Lower lobe of right lung (tissue), 2 donors: Measurements from ENCODE around the gene OLR1. TPM values are rescaled to one million over a fixed set of nuclear protein-coding genes. Genes with fewer than 3 reads are reported as not detected.

Experiments
- ATAC-seq, 2 donors: fragments of 200-7000 bp; cut with Tn5 transposase; one replicate each; pipeline ENCODE4 v1.9.1; 2020 to 2022; ENCODE audit warnings: mild to moderate bottlenecking in 2 of 2, moderate library complexity in 2 of 2
- DNase-seq: peaks from one replicate; pipeline ENCODE4 v3.0.0-alpha.2; 2020
- H3K27ac ChIP-seq: fragments of 200-600 bp; one replicate; pipeline ENCODE4 v1.8.0; 2022
- H3K27me3 ChIP-seq: fragments of 200-600 bp; one replicate; pipeline ENCODE4 v1.8.0; 2022; ENCODE audit warnings: low read depth
- H3K36me3 ChIP-seq: fragments of 200-600 bp; one replicate; pipeline ENCODE4 v1.8.0; 2022; ENCODE audit warnings: mild to moderate bottlenecking
- H3K4me1 ChIP-seq: fragments of 200-600 bp; one replicate; pipeline ENCODE4 v1.8.0; 2022
- H3K4me3 ChIP-seq: fragments of 200-600 bp; one replicate; pipeline ENCODE4 v1.8.0; 2022; ENCODE audit warnings: mild to moderate bottlenecking
- H3K9me3 ChIP-seq: fragments of 200-600 bp; one replicate; pipeline ENCODE4 v1.8.0; 2022
- intact Hi-C: fragments of 100-400 bp; cut with DNase I; formaldehyde crosslinking; loops from one replicate; pipeline ENCODE4 v1.11.0; 2022
- total RNA-seq: library from RNA; stranded (reverse); fragmentation: NEBNext Ultra II Directional; extraction: Animal tissue kit (Norgen Biotek cat#: 25700); gene quantifications from one replicate; pipeline ENCODE4 v1.2.1, GENCODE V29; 2021
- TF ChIP-seq, protein P1 (sequence below): fragments of 200-600 bp; IDR thresholded peaks from one replicate; pipeline ENCODE4 v1.8.0; 2022; ENCODE audit warnings: antibody characterized with exemption, mild to moderate bottlenecking
- donor health status: DM: no; HTN: yes; CAD: no; lungs with severe emphysema.

Gene OLR1
- total RNA-seq, 1 donor from 2014 or later = 172 TPM

DNA sequence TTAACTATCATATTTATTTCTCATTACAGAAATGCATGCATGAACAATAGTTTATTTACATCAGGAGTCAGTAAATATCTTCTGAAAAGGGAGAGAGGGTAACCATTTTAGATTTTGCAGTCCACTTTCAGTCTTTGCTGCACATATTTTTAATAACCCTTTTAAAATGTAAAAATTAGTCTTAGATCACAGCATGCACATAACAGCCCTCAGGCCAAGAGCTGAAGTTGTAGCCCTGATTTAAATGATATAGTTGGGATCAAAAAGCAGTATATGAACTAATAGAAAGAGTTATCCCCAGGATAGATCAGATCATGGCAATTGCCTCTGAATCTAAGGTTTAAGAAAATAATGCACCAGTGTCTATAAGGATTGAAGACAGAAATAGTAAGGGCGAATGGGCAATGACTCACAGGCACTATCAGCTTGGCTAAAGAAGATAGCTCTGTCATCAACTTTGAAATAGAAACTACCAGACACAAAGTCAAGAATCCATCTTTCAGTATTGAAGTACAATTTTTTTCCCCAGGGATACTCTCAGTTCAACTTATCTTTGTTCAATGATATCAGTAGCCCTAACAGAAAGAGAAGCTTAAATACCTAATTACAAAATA lies 28.8 kb downstream of the OLR1 start:
- Histone ChIP-seq H3K27ac (no peak overlapping the region), H3K27me3 (no peaks in the 10 kb centered on the region), H3K9me3 (no peaks in the 10 kb centered on the region), H3K4me1 (no peaks in the 10 kb centered on the region), H3K36me3 (no peaks in the 10 kb centered on the region), H3K4me3 (no peak overlapping the region)
- ATAC-seq = no peak
- TF ChIP-seq, protein P1, sequence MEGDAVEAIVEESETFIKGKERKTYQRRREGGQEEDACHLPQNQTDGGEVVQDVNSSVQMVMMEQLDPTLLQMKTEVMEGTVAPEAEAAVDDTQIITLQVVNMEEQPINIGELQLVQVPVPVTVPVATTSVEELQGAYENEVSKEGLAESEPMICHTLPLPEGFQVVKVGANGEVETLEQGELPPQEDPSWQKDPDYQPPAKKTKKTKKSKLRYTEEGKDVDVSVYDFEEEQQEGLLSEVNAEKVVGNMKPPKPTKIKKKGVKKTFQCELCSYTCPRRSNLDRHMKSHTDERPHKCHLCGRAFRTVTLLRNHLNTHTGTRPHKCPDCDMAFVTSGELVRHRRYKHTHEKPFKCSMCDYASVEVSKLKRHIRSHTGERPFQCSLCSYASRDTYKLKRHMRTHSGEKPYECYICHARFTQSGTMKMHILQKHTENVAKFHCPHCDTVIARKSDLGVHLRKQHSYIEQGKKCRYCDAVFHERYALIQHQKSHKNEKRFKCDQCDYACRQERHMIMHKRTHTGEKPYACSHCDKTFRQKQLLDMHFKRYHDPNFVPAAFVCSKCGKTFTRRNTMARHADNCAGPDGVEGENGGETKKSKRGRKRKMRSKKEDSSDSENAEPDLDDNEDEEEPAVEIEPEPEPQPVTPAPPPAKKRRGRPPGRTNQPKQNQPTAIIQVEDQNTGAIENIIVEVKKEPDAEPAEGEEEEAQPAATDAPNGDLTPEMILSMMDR = no peak
- intact Hi-C loops = no loop called here
- DNase-seq = no peak

DNA sequence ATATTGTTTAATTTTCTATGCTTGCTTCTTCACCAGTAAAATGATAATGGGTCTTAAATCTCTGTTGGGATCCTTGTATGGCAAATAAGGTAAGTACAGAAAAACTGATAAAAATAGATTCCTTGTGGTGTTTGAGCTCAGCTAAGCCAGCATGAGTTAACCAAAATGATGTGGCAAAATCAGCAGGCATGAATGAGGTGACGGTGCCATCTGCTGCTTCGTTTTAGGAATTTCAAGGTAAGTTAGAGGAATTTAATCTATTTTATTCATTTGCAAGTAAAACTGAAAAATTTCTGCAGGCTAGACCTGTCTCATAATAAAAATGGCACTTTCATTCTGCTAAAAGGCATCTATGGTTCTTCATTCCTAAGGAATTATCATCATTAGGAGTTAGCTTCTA lies 31.9 kb downstream of the OLR1 start:
- no peaks in the 10 kb centered on the region for H3K27me3 ChIP-seq
- H3K27ac ChIP-seq = no peak overlapping the region
- ATAC-seq (peak; percentile 54 to 64), DNase-seq (no peak)
- no peaks in the 10 kb centered on the region for H3K36me3 ChIP-seq
- TF ChIP-seq, protein P1 = peak; percentile 58
- intact Hi-C loops = no loop called here
- H3K9me3 ChIP-seq = no peaks in the 10 kb centered on the region
- H3K4me3 ChIP-seq = no peak overlapping the region
- no peaks in the 10 kb centered on the region for H3K4me1 ChIP-seq

DNA sequence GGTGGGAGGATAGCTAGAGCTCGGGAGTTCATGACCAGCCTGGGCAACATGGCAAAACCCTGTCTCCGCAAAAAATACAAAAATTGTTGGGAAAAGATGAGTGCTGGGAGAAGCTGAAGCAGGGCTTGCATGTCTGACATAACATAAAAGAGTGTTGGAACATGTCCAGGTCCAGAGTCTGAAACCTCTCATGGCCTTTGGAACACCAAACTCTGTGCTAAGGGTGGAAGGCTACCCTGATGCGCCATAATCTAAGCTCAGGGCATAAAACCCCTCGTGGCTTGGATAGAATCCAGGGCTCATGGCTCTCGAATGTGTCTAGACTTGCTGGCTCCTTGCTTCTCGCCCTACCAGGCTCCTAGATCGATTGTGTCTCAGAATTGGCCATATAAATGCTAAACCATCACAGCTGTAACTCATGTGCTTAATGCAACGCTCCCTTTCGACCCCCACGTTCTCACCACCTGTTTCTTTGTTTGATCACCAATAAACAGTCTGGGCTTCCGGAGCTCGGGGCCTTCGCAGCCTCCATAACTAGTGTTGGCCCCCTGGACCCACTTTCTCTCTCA lies 35.2 kb downstream of the OLR1 start:
- H3K4me3 ChIP-seq = no peak overlapping the region
- H3K27me3 ChIP-seq = no peaks in the 10 kb centered on the region
- H3K9me3 ChIP-seq = no peaks in the 10 kb centered on the region
- ATAC-seq (no peak), DNase-seq (no peak)
- H3K36me3 ChIP-seq = no peaks in the 10 kb centered on the region
- H3K27ac ChIP-seq = no peak overlapping the region
- TF ChIP-seq, protein P1 = no peak
- H3K4me1 ChIP-seq = no peaks in the 10 kb centered on the region
- intact Hi-C loops = no loop called here

DNA sequence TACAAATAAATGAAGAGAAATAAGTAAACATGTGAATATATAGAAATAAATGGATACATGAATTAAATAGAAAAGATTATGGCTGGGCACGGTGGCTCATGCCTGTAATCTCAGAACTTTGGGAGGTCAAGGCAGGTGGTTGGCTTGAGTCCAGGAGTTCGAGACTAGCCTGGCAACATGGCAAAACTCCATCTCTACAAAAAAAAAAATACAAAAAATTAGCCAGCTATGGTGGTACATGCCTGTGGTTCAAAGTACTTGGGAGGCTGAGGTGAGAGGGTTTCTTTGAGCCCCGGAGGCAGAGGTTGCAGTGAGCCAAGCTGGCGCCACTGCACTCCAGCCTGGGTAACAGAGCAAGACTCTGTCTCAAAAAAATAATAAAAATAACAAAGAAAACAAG lies 36.8 kb downstream of the OLR1 start:
- Histone ChIP-seq H3K9me3 (no peaks in the 10 kb centered on the region), H3K27ac (no peak overlapping the region), H3K36me3 (no peaks in the 10 kb centered on the region), H3K27me3 (no peaks in the 10 kb centered on the region), H3K4me3 (no peak overlapping the region), H3K4me1 (no peaks in the 10 kb centered on the region)
- intact Hi-C loops = no loop called here
- DNase-seq (no peak), ATAC-seq (no peak)
- TF ChIP-seq, protein P1 = no peak

DNA sequence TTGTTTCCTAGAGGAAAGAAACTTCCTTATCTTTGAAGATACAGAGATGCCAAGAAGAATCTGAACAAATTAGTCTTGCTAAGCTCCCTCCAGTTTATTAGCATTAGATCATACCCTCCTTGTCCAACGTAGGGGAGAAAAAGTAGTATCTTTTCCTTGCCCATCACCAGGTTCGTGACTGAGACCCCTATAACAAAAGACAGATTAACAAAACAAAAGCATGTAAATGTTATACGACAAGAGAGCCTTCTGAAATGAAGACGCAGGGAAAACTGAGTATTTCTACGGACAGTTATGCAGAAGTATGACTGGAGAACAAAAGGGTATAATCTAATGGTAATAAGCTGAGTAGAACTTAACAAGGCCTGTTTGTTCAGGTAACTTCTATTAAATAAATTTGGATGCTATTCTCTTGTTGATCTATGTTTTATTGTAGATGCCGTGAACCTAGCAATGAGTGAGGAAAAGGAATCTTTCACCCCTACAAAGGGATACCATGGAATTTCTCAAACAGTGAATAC lies 39.0 kb downstream of the OLR1 start:
- TF ChIP-seq, protein P1 = no peak
- Histone ChIP-seq H3K27me3 (no peaks in the 10 kb centered on the region), H3K4me1 (no peaks in the 10 kb centered on the region), H3K4me3 (no peak overlapping the region), H3K27ac (no peak overlapping the region), H3K36me3 (no peaks in the 10 kb centered on the region), H3K9me3 (no peaks in the 10 kb centered on the region)
- DNase-seq = no peak
- ATAC-seq = no peak
- intact Hi-C loops = no loop called here
